ENCODE data around the gene SLC17A9. TPM values are rescaled to one million over a fixed set of nuclear protein-coding genes. Genes with fewer than 3 reads are reported as not detected.

The SLC17A9 gene
- total RNA-seq, 3 donors from 2014 or later: 2.2 to 4.9 (median 2.7) TPM

GRCh38 chr20:62969939-62970306 is 17.4 kb downstream of the SLC17A9 start:
- peaks cover 0 to 27% of the 10 kb centered on the region in 2 donors for H3K27me3 ChIP-seq
- no peak overlapping the region for H3K27ac ChIP-seq
- DNase-seq (ENCODE audit: low spot score in 2 of 2): no peak
- TF ChIP-seq POLR2A (IDR thresholded peaks at IDR 0.05) (no peak), CTCF (IDR thresholded peaks at IDR 0.05) (no peak), POLR2AphosphoS5 (IDR thresholded peaks at IDR 0.05) (no peak)
- intact Hi-C loops (cut with DNase I; ENCODE audit: low total_unique reads): no loop called here
- H3K36me3 ChIP-seq: no peaks in the 10 kb centered on the region
- peaks cover 0 to 4% of the 10 kb centered on the region in 2 donors for H3K4me1 ChIP-seq
- no peaks in the 10 kb centered on the region for H3K9me3 ChIP-seq
- no peak overlapping the region for H3K4me3 ChIP-seq

- no peaks in the 10 kb centered on the region for H3K36me3 ChIP-seq
- no peaks in the 10 kb centered on the region for H3K9me3 ChIP-seq
- intact Hi-C loops (cut with DNase I; ENCODE audit: low total_unique reads): no loop called here
- no peak overlapping the region for H3K4me3 ChIP-seq
- peaks cover 0 to 34% of the 10 kb centered on the region in 2 donors for H3K27me3 ChIP-seq
- no peak for DNase-seq (ENCODE audit: low spot score in 2 of 2)
- H3K27ac ChIP-seq: no peak overlapping the region
- TF ChIP-seq CTCF (IDR thresholded peaks at IDR 0.05) (no peak), POLR2AphosphoS5 (IDR thresholded peaks at IDR 0.05) (no peak), POLR2A (IDR thresholded peaks at IDR 0.05) (no peak)
- peaks cover 0 to 4% of the 10 kb centered on the region in 2 donors for H3K4me1 ChIP-seq
These were observed 18.1 kb downstream of the SLC17A9 start for GRCh38 chr20:62970307-62971210.

- H3K4me3 ChIP-seq: no peak overlapping the region
- intact Hi-C loops (cut with DNase I; ENCODE audit: low total_unique reads): no loop called here
- H3K27ac ChIP-seq: no peak overlapping the region
- no peak for DNase-seq (ENCODE audit: low spot score in 2 of 2)
- no peaks in the 10 kb centered on the region for H3K36me3 ChIP-seq
- no peak for TF ChIP-seq POLR2AphosphoS5 (IDR thresholded peaks at IDR 0.05)
- TF ChIP-seq POLR2A (IDR thresholded peaks at IDR 0.05): no peak
- no peak for TF ChIP-seq CTCF (IDR thresholded peaks at IDR 0.05)
- no peaks in the 10 kb centered on the region for H3K9me3 ChIP-seq
- H3K4me1 ChIP-seq: peaks cover 0 to 4% of the 10 kb centered on the region in 2 donors
- H3K27me3 ChIP-seq: peaks cover 0 to 42% of the 10 kb centered on the region in 2 donors
These were observed 18.9 kb downstream of the SLC17A9 start for GRCh38 chr20:62971211-62971949.

GRCh38 chr20:62971950-62972844 is 19.7 kb downstream of the SLC17A9 start:
- peaks cover 0 to 4% of the 10 kb centered on the region in 2 donors for H3K4me1 ChIP-seq
- no peaks in the 10 kb centered on the region for H3K9me3 ChIP-seq
- TF ChIP-seq POLR2A (IDR thresholded peaks at IDR 0.05) (no peak), CTCF (IDR thresholded peaks at IDR 0.05) (peak; percentile 78 to 89 (median 86))
- no peak overlapping the region for H3K27ac ChIP-seq
- intact Hi-C loops (cut with DNase I; ENCODE audit: low total_unique reads): no loop called here
- peaks cover 0 to 50% of the 10 kb centered on the region in 2 donors for H3K27me3 ChIP-seq
- peak overlapping the region; percentile 13 to 61 (median 38) for H3K4me3 ChIP-seq
- H3K36me3 ChIP-seq: no peaks in the 10 kb centered on the region
- DNase-seq (ENCODE audit: low spot score in 2 of 2): peak; percentile 76 to 85
